ENCODE data around the gene TBC1D8.

TBC1D8 gene

GRCh38 chr2:100969998-100970397 lies 181.2 kb downstream of the TBC1D8 start:
- DNase-seq = no peak

DNA sequence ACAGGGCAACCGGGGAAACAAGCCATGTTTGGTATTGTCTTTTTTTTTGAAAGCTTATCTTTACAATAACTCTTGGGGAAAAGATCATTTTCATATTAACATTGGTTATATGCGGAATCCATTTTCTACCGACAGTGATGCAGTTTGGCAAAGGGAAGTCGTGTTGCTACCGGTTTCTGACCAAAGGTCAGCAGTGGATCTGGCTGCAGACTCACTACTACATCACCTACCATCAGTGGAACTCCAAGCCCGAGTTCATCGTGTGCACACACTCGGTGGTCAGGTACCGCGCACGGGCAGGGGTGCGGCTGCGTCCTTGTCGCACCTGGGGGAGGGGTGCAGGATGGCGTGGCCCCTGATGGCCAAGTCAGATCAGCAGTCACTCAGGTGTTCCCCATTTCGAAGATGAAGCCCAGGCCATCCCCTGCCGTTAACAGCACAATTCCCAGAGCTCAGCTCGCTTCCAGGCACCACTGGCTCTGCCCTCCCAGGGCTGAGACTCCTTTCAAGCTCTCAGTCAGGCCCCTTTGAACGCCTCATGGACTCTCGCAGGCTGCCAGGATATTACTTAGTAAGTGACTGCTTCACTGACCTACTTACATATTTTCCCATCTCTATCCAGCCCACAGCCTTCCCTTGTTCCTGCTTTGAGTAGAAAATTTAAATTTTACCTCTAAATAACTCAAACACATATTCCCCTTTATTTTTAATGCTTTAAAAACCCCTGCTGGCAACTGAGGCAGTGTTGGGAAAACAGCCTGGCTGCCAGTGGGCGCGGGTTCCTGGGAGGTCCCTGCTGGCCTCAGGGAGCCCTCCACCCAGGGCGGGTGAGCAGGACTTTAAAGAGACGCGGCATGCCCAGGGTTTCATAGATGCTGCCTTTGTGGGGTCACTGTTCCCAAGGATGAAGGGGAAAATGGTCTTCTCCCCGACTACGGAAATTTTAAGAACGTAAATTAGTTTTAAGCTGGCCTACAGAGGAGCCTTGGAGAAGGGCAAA lies 182.7 kb downstream of the TBC1D8 start:
- DNase-seq = no peak

DNA sequence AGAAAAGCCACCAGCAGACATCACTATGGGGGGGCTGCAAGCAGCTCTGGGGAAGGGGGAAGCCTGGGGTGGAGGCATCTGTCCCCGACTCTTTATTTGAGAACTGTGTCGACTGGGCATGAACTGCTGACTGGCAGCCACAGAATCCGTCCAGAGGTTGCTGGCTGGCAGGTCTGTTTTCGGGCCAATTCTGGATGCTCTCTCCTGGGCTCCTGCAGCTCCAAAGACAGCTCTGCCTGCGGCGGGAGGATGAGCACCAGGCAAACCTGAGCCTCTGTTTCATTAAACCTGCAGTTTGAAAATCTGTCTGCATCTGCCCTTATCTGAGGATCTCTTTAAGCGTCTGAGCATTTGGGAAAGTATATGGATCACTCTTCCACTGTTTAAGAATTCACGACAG lies 183.5 kb downstream of the TBC1D8 start:
- no peak for DNase-seq

DNA sequence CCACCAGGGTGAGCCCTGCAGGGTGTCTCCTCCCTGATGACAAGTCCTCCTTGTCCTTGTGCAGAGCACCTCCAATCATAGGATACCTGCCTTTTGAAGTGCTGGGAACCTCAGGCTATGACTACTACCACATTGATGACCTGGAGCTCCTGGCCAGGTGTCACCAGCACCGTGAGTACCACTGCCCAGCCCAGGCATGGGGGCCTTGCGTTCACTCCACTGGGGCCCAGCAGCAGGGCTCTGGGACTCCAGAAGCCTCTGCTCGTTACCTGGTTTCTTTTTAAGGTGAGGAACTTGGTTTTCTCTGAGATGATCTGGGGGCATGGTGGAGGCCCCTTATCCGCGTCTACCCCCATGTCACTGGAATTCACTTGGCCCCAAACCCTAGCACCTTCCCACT lies 185.6 kb downstream of the TBC1D8 start:
- no peak for DNase-seq

- DNase-seq = no peak
Measured at GRCh38 chr2:100964681-100965169, 186.5 kb downstream of the TBC1D8 start.

DNA sequence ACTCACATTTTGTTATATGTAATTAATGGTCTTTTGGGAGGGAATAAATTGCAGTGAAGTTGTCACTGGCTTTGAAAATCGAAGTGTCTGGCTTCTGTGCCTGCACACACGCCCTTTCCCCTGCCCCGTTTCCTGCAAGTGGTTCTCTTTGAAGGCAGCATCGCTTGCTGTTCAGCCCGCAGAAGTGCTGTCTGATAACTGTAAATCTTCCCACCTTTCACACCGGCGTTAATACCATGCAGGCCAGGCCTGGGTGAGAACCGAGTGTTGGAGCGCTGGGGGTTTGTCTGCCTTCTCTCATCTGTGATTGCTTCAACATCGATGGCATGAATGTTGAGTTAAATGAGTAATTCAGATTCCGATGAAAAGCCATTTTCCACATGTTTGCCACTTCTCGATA lies 187.0 kb downstream of the TBC1D8 start:
- no peak for DNase-seq

DNA sequence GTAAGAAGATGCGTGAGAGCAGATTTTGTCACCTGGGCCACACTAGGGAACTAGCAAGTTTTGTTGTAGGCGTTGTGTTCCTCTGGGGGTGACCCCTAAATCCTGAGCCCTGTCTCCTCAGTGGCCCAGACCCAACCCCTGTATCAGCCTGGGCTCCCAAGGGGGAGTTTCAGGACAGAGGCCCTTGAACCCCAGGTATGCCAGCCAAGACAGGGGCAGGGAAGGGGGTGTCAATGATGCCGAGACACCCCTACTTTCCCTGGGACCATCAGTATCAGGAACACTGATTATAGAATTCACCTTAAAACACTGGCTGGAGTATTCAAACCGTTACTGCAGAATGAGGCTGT lies 188.2 kb downstream of the TBC1D8 start:
- DNase-seq = no peak

DNA sequence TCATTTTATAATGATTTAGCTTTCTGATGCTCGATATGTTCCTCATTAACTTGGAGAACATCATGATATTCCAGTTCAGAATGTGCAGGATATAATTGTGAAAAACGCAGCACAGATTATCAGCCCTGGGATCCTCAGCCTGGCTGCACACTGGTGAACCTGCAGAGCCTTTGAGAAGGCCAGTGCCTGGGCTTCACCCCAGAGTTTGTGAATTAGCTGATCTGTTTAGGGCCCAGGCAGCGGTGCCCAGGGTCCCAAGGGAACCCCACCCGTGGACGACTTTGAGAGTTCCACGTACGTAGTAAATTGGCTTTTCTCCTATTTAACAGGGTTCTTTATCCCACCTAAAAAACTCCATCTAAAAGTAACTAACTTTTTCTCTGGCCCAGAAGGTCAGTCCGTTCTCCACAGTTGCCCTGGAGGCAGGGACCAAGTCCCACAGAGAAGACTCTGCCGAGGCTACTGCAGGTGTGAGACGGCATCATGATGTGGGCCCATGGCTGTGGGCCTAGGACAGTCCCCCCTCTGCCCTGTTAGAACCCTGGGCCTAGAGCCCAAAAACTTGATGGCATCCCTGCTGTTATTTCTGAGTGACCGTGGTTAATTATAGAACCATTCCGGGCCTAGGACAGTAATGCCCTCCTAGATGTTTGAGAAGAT lies 188.7 kb downstream of the TBC1D8 start:
- DNase-seq = no peak

GRCh38 chr2:100960688-100961087 lies 190.5 kb downstream of the TBC1D8 start:
- no peak for DNase-seq

GRCh38 chr2:100959225-100959880 lies 191.8 kb downstream of the TBC1D8 start:
- no peak for DNase-seq

DNA sequence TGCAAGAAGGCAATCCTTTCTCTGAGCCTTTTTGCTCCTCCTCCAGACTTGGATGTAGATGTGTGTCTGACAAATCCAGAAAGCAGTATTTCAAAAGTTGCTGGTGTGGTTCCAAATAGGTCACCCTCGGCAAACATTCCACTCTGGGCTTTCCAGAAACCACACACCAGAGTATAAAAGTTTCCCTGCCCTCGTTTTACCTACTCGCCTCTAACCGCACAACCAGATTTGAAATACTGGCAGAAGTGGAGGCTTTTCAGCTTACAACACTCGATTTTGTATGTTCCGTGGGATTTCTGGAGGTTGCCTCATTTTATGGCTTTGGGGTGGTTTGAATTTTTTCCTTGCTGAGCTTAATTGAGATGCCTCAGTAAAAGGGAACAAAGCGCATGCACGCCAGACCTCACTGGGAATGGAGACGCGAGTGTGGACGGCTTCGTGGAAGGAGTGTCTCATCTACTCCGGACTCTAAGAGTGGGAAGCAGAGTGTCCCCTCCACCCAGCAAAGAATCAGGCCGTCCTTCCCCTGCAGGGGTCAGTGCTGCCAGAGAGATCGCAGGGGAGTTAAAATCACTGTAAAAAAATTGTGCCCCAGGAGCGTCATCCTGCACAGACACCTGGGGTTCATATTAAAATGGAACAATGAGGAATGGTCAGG lies 193.1 kb downstream of the TBC1D8 start:
- no peak for DNase-seq
